ENCODE data around the gene PEAK3.
A peak's percentile ranks its signal among the peaks of the same experiment; 100 is the strongest.

Gene PEAK3

DNA sequence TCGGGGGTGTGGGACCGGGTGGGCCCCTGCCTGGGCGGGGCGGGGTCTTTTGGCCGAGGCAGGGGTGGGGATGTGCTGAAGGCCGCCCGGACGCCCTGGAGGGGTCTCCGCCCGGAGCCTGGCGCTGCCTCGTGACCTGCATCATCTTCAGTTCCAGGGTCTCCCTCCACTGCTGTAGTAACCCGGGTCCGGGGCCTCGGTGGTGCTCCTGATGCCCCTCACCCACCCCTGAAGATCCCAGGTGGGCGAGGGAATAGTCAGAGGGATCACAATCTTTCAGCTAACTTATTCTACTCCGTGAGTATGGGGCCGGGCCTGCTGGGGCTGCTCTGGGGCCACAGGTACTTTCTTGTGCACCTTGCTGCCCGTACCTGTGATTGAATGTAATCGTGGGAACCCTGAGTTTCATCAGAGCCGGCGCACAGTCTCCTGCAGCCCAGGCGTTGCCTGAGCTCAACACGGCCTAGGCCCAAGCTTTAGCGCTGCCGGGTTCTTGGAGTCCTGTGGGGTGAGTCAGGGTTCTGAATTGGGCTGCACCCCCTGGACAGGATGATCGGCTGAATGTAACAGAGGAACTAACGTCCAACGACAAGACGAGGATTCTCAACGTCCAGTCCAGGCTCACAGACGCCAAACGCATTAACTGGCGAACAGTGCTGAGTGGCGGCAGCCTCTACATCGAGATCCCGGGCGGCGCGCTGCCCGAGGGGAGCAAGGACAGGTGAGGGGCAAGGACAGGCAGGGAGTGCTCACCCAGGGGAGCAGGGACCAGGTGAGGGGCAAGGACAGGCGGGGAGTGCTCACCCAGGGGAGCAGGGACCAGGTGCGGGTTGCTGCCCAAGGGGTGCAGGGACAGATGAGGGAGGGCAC lies 10.5 kb downstream of the PEAK3 start:
- DNase-seq (ENCODE audit: extremely low read depth in 1 of 2, low read depth in 1 of 2), result no peak

DNA sequence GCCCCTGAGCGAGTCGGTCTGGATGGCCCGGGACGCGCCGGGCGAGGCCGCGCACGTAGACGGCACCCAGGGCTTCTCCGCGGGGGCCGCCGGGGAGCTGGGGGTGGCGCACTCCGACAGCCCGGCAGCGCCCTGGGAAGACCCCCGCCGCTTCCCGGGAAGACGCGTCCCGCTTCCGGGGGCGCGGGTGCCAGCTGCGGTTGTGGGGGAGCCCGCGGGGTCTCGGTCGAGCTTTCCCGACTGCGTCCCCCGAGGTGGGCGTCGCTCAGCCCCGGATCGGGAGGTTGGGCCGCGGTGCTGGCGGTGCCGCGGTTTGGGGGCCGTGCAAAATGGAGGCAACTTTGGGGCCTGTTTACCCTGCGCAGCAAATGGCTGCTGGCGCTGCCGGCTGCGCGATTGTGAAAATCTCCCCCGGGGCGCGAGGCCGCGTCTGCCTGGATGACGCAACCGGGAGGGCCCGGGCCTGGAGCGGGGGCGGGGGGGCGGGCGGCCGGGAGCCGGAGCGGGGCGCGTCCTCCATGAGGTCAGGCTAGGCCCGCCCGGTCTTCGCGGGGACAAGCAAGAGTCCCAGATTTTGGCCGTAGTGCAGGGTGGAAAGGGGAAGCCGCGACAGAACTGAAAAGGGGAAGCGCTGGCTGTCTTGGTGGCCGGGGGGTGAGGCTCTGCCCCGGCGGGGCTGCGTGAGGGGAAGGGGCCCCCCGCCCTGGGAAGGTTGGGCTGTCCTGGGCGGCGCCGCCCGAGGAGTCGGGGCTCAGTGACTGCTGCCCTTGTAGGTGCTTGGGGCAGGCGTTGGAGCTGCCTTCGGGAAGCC lies 11.3 kb downstream of the PEAK3 start:
- DNase-seq (ENCODE audit: extremely low read depth in 1 of 2, low read depth in 1 of 2), result peak in 1 of 2 donors; percentile 69

DNA sequence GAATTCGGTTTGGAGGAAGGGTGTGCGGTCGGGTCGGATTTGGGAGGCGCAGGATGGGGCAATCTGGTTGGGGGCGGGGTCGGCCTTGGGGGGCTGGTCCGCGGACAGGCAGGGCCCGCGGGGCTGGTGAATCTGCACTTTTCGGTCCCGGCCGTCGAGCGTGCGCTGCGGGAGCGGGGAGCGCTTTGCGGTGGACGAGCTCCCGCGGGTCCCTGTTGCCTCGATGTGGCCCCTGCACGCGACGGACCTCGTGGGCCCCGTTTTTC lies 11.9 kb downstream of the PEAK3 start:
- DNase-seq (ENCODE audit: extremely low read depth in 1 of 2, low read depth in 1 of 2), result no peak

DNA sequence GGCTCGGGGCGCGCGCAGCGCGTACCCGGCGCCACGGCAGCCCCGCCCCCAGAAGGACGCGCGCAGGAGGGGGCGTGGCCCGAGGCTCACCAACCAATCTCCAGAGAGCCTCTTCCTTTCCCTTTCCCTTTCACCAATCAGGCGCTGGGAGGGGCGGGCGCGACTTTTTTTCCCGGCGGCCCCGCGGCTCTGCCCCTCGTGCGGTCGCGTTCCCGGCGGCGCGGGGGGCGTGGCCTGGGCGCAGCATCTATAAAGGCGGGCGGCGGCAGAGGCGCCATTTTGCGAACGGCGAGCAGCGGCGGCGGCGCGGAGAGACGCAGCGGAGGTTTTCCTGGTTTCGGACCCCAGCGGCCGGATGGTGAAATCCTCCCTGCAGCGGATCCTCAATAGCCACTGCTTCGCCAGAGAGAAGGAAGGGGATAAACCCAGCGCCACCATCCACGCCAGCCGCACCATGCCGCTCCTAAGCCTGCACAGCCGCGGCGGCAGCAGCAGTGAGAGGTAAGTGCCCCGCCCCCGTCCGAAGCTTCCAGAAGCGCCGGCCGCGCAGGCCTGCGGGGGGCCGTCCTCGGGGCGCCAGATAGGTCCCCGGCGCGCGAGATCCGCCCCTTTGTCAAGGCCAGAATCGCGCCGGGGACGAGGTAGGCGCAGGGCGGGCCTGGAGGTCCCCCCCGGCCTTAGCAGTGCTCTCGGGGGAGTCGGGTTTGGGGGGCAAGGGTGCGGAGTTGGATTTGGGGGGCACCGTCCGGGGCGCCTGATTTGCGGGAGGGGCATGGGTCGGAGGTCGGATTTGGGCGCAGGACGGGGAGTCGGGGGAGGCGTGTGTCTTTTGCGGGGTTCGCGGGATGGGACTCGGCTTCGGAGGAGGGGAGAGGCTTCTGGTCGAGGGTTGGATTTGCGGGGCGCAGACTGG lies 12.5 kb downstream of the PEAK3 start:
- DNase-seq (ENCODE audit: extremely low read depth in 1 of 2, low read depth in 1 of 2), result peak; percentile 96 to 98

DNA sequence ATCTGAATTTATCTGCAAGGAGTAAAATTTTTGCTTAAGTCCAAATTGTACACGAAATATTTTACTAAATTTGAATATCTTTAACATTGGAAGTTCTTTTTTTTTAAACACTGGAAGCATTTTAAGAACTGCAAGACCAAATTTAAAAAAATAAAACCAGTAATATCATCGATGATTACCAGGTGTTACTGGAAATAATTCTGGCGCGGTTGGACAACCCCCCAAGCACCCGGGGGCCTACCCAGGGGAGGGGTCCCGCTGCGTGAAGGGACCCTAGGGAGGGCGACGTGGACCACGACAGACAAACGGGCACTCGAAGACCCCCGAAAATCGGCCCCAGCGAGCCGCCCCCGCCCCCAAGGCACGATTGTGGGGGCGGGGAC lies 13.1 kb downstream of the PEAK3 start:
- no peak for DNase-seq (ENCODE audit: extremely low read depth in 1 of 2, low read depth in 1 of 2)

DNA sequence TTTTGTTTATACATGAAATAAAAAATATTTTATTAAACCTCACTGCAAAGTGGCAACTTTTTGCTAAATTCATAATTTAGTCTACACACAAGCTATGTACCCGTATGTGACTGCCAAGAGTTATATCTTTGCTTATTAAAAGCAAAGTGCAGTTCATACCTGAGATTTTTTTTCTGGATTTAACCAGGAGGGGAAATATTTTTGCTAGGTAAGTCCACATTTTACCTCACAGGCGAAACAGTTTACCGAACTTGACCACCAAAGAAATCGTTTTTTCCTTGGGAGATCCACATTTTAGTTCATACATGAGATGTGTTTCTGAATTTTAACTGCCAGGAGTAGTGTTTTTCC lies 13.5 kb downstream of the PEAK3 start:
- DNase-seq (ENCODE audit: extremely low read depth in 1 of 2, low read depth in 1 of 2), result no peak

DNA sequence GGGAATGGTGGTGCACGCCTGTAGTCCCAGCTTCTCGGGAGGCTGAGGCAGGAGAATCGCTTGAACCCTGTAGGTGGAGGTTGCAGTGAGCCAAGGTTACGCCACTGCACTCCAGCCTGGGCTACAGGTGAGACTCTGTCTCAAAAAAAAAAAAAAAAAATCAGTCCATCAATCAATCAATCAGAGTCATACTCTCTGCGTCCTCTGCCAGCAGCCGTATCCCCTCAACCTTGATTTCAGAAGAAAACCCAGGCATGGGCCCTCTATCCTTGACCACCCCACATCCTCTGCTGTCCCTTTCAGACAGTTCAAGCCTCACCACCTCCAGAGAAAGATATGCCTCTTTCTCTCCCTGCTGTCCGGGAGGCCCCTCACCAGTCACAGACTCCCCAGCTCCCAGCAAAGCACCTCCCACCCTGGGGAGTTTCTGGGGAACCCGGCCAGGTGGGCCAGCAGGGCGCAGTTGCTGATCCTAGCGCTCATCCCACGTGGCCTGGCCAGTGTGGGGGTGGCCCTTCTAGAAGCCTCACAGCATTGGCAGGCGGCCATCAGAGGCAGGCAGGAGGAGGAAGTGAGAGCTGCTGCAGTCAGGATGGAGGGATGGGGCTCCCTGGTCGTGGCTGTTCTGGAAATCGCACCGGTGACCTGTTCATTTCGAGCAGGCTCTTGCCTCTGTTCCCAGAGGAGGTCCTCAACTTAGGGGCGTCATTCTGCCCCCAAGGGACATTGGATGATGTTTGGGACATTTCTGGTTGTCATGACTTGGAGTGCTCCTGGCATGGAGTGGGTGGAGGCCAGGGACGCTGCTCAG lies 15.6 kb downstream of the PEAK3 start:
- no peak for DNase-seq (ENCODE audit: extremely low read depth in 1 of 2, low read depth in 1 of 2)

DNA sequence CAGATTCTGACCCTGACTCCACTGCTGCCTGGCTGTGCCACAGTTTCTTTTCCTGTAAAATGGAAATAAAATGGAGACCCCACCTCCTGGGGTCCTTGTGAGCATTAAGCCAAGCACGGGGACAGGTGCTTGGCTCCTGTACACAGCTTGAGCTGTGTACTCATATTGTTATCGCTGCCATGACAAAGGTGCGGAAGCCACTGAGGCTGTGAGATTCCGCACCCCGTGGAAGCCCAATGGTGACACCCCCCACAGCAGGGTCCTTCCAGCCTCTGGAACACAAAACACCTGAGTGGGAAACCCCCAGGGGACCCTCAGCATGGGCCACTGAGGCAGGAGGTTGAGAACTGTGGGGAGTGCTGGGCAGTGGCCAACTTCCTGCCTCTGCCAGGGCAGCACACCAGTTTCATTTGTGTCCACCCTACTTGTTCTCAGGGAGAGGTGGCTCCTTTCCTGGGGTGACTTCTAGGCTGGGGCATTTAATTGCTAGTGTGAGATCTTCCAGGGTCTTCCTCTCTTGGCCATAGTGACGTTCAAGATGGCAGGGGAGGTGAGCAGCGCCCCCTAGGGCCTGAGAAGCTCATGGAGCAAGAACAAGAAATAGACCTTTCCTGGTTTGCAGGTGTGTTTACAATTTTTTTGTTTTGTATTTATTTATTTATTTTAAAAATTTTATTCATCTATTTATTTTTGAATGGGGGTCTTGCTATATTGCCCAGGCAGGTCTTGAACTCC lies 20.4 kb downstream of the PEAK3 start:
- peak in 1 of 2 donors; percentile 48 for DNase-seq (ENCODE audit: extremely low read depth in 1 of 2, low read depth in 1 of 2)

DNA sequence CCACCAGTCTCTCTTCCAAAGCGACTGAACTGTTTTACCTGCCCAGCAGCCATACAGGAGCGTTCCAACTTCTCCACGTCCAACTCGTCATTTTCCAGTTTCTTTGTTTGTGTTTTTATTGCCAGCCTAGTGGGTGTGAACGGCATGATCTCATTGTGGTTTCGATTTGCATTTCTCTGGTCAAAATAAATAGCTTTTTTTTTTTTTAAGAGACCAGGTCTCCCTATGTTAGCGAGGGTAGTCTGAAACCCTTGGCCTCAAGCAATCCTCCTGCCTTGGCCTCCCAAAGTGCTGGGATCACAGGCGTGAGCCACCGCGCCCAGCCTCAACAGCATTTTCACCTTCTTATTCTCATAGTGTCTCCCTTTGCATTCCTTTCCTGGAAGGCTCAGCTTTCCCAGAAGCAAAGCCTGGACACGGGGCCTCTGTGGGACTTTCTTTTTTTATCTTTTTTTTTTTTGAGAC lies 21.6 kb downstream of the PEAK3 start:
- no peak for DNase-seq (ENCODE audit: extremely low read depth in 1 of 2, low read depth in 1 of 2)

DNA sequence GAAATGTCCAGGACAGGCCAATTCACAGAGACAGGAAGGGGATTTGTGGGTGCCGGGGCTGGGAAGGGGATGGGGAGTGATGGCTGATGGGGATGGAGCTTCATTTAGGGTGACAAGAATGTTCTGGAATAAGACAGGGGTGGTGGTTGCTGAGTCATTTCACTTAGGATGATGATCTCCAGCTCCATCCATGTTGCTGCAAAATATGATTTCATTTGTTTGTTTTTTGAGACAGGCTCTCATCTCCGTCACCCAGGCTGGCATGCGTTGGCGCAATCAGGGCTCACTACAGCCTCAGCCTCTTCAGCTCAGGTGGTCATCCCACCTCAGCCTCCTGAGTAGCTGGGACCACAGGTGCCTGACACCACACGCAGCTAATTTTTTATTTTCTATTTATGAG lies 22.6 kb downstream of the PEAK3 start:
- DNase-seq (ENCODE audit: extremely low read depth in 1 of 2, low read depth in 1 of 2), result no peak

DNA sequence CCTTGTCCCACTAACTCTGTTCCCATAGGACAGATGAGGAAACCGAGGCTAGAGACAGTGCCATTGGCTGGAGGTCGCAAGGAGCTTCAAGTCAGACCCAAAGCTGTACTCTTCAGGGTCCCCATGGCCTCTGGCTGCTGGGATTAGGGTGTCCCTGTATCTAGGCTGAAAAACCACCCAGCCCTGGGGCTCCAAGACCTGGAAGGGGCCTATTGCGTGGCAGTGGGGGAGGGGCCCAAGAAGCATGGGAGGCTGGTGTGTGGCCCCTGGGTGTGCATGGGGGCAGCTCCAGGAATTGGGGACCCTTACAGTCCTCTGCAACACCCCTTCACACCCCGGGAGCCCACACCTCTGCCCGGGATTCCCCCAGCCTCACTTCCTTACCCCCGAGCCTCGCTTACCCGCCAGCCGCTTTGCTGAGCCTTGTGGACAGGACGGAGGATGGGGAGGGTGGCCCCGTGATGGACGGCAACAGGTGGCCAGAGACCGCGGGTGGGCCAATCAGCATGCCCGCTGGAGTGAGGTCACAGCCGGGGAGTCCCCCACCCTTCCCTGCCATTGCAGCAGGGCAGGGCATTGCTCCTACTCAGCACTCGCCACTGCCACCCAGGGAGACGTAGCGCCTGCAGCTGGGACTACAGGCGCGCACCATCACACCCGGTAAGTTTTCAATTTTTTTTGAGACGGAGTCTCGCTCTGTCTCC lies 25.8 kb downstream of the PEAK3 start, which contains the start of gene JSRP1:
Gene JSRP1, minus strand, starts transcription at position 436 of the 704 bp plus-strand sequence. CDS start 1,103 bp downstream, outside the sequence.
- DNase-seq (ENCODE audit: extremely low read depth in 1 of 2, low read depth in 1 of 2), result no peak

DNA sequence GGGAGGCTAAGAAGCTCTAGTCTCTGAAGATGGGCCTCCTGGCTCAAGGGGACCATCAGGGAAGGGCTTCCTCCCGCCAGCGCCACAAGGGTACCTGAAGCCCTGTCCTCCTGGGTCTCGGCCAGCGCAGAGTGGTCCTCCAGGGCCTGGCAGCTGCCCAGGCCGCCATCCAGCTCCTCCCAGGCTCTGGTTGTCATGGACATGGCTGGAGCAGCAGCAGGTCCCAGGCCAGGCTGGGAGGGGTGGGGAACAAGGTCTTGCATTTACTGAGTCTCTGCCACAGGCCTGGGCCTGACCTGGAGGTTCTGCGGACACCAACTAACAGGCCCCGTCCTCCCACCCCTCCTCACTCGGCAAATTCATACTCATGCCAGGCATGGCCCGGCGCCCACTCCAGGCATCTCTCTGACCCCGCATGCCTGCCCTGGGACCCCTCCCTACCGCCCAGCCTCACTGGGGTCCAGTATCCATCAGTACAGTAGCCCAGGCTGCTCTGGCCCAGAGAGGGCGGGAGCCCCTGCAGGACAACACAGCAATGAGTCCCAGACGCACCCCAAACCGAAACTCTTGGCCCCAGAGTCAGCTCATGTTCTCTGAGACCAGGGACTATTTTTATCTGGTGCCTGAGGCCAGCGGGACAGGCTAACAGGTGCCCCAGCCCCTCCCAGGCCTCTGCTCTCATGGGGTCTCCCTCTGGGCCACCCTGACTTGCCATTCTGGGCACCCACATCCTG lies 26.7 kb downstream of the PEAK3 start:
- no peak for DNase-seq (ENCODE audit: extremely low read depth in 1 of 2, low read depth in 1 of 2)

DNA sequence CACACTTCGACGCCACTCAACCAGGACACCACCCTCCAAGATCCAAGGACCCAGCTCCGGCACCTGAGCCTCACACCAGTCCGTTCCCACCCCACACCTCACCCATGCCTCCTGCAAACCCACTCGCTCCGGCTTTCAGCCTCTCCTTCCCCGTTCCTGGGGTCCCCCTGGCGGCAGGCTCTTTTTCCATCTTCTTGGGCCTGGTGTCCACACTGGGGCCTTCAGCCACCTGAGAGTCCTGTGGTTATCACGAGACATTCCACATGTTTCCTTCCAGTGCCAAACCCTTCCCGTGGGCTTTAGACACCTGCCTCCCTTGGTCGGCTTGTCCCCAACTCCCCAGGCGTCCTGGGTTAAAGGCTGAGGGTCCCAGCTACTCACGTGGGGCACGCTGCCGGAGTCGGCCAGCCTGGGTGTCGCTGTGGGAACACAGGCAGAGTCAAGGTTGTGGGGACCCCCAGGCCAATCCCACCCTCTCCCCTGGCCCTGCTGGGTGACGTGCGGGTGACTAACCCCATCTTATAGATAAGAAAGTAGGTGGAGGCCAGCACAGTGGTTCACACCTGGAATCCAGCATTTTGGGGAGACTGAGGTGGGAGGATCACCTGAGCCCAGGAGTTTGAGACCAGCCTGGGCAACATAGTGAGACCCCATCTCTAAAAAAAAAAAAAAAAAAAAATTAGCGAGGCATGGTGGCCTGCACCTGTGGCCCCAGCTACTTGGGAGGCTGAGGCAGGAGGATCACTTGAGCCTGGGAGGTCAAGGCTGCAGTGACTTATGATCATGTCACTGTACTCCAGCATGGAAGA lies 27.7 kb downstream of the PEAK3 start:
- DNase-seq (ENCODE audit: extremely low read depth in 1 of 2, low read depth in 1 of 2), result no peak

DNA sequence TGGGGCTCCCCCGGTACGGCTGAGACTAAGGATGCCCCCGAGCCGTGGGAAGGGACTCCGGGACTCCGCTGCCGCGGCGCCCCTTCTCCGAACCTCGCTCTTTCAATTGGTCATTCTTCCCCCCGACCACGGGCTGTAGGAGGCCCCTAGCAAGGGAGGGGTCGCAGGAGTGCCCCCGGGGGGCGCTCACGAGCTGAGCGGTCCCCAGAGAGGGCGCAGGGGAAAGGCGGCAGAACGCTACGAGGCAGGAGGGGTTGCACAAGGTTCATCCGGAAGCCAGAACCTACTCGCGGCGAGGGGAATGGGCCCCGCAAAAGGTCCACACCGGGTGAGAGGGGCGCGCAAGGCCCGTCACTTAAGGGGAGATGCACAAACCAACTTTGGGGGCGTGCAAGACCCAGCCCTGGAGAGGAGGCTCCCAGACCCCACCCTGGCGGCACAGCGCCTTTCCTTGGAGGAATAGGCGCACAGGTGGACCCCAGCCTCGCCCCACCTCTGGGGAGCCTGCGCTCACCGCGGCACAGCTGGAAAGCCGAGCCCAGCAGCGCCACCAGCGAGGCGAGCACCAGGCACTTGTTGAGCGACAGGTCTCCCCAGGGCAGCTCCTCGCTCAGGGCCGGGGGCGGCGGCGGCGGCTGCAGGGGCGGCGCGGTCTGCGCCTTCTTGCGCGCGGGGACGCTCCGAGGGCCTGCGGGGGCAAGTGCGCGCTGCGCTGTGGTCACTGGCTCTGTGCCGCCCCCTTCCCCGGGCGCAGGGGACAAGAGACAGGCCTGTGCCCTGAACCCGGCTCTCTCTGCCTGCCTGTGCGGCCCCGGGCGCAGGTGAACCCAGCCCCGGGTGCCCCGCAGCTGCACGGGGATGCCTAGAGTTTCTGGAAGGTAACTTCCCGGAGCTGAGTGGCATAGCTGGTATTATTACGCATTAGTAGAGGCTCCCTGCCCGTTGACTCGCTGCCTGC lies 28.6 kb downstream of the PEAK3 start:
- DNase-seq (ENCODE audit: extremely low read depth in 1 of 2, low read depth in 1 of 2), result no peak

DNA sequence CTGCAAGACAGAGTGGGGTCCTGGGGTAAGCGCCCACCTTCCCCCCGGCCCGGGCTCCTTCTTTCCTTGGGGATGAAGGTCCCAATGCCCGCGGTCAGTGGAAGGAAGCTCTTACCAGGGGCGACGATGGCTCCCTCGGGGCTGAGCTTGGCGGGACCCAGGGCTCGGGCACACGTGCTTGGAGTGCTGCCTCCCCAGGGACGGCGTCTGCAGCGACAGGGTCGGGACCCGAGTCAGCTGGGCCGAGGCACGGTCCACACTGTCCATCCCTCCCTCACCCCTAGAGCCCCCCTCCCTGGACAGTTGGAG lies 29.2 kb downstream of the PEAK3 start:
- DNase-seq (ENCODE audit: extremely low read depth in 1 of 2, low read depth in 1 of 2), result no peak

DNA sequence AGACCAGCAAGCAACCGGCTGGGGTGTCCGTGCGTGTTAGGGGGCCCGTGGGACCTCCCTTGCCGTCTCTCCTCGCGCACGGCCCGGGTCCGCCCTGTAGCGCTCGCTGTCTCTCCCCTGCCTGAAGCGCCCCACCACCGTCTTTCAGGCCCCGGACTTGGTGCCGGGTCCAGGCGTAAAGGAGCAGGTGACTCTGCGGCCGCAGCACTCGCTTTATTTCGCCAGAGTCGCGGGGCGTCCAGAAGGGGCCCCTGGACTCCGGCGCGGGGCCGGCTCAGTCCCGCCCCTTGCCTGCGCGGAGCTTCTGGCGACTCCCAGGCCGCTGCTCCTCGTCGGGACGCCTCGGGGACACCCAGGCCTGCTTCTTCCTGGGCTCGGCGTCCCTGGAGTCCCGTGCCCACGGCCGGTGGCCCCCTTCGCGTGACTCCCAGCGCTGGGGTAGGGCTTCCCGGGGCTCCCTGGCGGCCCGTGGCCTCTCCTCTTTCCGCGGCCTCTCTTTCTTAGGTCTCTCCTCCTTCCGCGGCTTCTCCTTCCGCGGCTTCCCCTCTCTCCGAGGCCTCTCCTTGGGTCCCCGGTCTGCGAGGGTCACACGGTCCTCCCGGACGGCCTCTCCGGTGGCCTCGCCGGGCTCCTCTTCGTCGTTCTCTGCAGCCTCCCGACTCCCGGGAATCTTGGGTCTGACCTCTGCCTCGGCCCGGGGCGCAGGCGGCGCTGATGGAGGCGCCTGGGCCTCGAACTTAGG lies 29.7 kb downstream of the PEAK3 start:
- DNase-seq (ENCODE audit: extremely low read depth in 1 of 2, low read depth in 1 of 2), result no peak
